ENCODE data around the gene CCL2.

The CCL2 gene

DNA sequence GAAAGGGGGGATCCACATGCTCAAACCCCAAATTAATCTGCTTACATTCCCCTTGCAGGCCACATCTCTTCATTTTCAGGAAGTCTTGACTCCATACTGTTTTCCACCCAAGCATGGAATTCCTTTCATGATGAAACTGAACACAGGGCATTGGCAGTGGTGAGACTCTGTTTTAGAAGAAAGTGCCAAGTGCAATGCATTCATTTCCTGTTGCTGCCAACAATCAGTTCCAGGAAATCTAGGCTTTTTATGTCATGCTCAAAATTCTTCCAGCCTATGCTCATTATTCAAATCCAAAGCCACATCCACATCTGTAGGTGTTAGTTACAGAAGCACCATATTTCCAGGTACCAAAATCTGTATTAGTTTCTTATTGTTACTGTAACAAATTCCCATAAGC is 4.1 kb downstream of the CCL2 start:
- peaks cover 12% of the 10 kb centered on the region for H3K4me1 Mint-ChIP-seq
- peaks cover 9% of the 10 kb centered on the region for H3K27me3 Mint-ChIP-seq (ENCODE audit: low read depth)
- H3K9me3 Mint-ChIP-seq, result no peaks in the 10 kb centered on the region
- no peaks in the 10 kb centered on the region for H3K36me3 Mint-ChIP-seq (ENCODE audit: low read depth)
- no peak overlapping the region for H3K4me3 Mint-ChIP-seq
- TF ChIP-seq, protein P1, sequence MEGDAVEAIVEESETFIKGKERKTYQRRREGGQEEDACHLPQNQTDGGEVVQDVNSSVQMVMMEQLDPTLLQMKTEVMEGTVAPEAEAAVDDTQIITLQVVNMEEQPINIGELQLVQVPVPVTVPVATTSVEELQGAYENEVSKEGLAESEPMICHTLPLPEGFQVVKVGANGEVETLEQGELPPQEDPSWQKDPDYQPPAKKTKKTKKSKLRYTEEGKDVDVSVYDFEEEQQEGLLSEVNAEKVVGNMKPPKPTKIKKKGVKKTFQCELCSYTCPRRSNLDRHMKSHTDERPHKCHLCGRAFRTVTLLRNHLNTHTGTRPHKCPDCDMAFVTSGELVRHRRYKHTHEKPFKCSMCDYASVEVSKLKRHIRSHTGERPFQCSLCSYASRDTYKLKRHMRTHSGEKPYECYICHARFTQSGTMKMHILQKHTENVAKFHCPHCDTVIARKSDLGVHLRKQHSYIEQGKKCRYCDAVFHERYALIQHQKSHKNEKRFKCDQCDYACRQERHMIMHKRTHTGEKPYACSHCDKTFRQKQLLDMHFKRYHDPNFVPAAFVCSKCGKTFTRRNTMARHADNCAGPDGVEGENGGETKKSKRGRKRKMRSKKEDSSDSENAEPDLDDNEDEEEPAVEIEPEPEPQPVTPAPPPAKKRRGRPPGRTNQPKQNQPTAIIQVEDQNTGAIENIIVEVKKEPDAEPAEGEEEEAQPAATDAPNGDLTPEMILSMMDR (IDR thresholded peaks at IDR 0.05; ENCODE audit: unreplicated experiment in 3 of 3), result no peak
- H3K27ac Mint-ChIP-seq, result no peak overlapping the region

DNA sequence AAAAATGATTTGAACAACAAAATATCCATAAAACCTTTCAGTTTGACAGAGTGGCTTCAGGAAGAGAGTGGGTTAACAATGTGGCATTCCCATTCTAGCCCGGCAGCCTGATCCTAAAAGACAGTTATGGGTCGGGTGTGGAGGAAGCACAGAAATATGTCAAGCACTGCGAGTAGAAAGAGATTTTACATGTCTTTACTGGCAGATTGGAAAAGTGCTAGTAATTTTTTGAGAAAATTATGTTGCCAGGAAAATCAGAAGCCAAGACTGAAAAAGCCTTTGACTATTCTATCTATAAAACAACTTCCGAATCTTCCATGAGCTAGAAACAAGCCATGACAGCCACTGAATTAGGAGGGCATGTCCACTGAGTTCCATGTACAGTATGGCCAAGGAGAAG is 5.8 kb downstream of the CCL2 start:
- Mint-ChIP-seq H3K4me1 (no peaks in the 10 kb centered on the region), H3K27ac (no peak overlapping the region), H3K4me3 (no peak overlapping the region), H3K9me3 (no peaks in the 10 kb centered on the region), H3K27me3 (ENCODE audit: low read depth) (peaks cover 9% of the 10 kb centered on the region), H3K36me3 (ENCODE audit: low read depth) (no peaks in the 10 kb centered on the region)
- TF ChIP-seq, protein P1 (IDR thresholded peaks at IDR 0.05; ENCODE audit: unreplicated experiment in 3 of 3), result no peak

GRCh38 chr17:34261568-34262337 is 6.7 kb downstream of the CCL2 start:
- H3K4me1 Mint-ChIP-seq, result no peaks in the 10 kb centered on the region
- peaks cover 9% of the 10 kb centered on the region for H3K27me3 Mint-ChIP-seq (ENCODE audit: low read depth)

DNA sequence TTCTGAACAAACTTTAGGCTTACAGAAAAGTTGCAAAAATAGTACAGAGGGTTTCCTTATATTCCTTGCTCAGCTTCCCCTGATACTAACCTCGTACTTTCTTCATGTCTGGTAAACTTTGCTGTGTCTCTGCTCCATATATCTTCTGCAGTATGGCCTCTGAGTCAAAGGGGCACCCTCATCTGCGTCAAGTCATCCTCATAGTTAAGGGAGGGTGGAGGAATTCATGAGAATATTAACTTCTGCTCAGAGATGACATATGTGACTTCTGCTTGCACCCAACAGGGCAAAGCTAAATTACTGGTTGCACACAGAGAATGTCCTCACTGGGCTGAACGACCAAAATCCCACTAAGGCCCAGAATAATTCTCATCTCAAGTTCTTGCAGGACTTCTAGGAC is 10.6 kb downstream of the CCL2 start:
- no peak overlapping the region for H3K27ac Mint-ChIP-seq
- H3K9me3 Mint-ChIP-seq, result no peaks in the 10 kb centered on the region
- H3K36me3 Mint-ChIP-seq (ENCODE audit: low read depth), result no peaks in the 10 kb centered on the region

More at GRCh38 chr17:34261568-34262337, 6.7 kb downstream of the CCL2 start:
- Mint-ChIP-seq H3K36me3 (ENCODE audit: low read depth) (no peaks in the 10 kb centered on the region), H3K9me3 (no peaks in the 10 kb centered on the region), H3K27ac (no peak overlapping the region), H3K4me3 (no peak overlapping the region)
- TF ChIP-seq, protein P1 (IDR thresholded peaks at IDR 0.05; ENCODE audit: unreplicated experiment in 3 of 3), result no peak

GRCh38 chr17:34269969-34270368 is 14.9 kb downstream of the CCL2 start, which contains the start of gene CCL7:
TSS of gene CCL7 (plus strand) at chr17:34270221. CDS start at chr17:34270291, 70 bp downstream.
- Mint-ChIP-seq H3K4me3 (no peak within 1 kb of the TSS), H3K9me3 (no peaks in the 10 kb centered on the region), H3K36me3 (ENCODE audit: low read depth) (no peaks in the 10 kb centered on the region), H3K27me3 (ENCODE audit: low read depth) (peaks cover 14% of the 10 kb centered on the region), H3K27ac (no peak within 1 kb of the TSS), H3K4me1 (no peaks in the 10 kb centered on the region)
- TF ChIP-seq, protein P1 (IDR thresholded peaks at IDR 0.05; ENCODE audit: unreplicated experiment in 3 of 3), result no peak

More for the DNA sequence above, 10.6 kb downstream of the CCL2 start:
- TF ChIP-seq, protein P1 (IDR thresholded peaks at IDR 0.05; ENCODE audit: unreplicated experiment in 3 of 3), result no peak
- Mint-ChIP-seq H3K4me3 (no peak overlapping the region), H3K4me1 (no peaks in the 10 kb centered on the region), H3K27me3 (ENCODE audit: low read depth) (peaks cover 10% of the 10 kb centered on the region)

DNA sequence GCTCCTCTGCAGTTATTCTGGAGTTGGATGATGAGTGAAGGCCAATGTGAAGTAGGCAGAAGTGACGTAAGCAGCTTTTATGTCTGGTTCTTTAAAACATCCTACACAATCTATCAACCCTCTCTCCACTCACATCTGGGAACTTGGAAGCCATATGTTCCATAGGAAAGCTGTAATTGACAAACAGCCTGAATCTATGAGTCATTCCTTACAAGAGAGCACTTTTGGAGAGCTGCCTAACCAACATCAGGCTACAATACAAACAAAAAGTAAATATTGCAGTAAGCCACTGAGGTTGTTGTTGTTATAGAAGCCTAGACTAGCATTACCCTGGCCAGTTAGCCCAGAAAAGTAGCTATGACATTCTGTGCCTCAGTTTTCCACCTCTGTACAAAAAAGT is 20.8 kb downstream of the CCL2 start:
- Mint-ChIP-seq H3K27ac (peak overlapping the region in 2 of 3 experiments; percentile 37 to 51), H3K4me1 (peaks cover 6% of the 10 kb centered on the region), H3K36me3 (ENCODE audit: low read depth) (no peaks in the 10 kb centered on the region), H3K9me3 (no peaks in the 10 kb centered on the region), H3K4me3 (no peak overlapping the region), H3K27me3 (ENCODE audit: low read depth) (peaks cover 11% of the 10 kb centered on the region)
- TF ChIP-seq, protein P1 (IDR thresholded peaks at IDR 0.05; ENCODE audit: unreplicated experiment in 3 of 3), result no peak
